A673 (cell line): Measurements from ENCODE around the gene NFKB1. TPM values are rescaled to one million over a fixed set of nuclear protein-coding genes. Genes with fewer than 3 reads are reported as not detected.
A peak's percentile ranks its signal among the peaks of the same experiment; 100 is the strongest.

Source experiments
- BruUV-seq: library from RNA; stranded (reverse); fragments of 400-500 nt; replicated peaks from 2 replicates; lab custom pipeline; 2021; lab: Mats Ljungman, UMichigan
- CTCF ChIA-PET: fragments of 300-600 bp; sonication (Branson Sonifier 250); formaldehyde crosslinking; loops from one replicate; lab custom pipeline; 2022; ENCODE audit warnings: antibody characterized with exemption; lab: Charles Lee
- POLR2A ChIA-PET: fragments of 300-600 bp; sonication (Branson Sonifier 250); formaldehyde crosslinking; loops from one replicate; lab custom pipeline; 2022; ENCODE audit warnings: antibody characterized with exemption; ENCODE audit not compliant: low non-redundant PET; lab: Charles Lee
- DNase-seq: peaks from one replicate; pipeline ENCODE4 v3.0.0-alpha.2; 2015; ENCODE audit warnings: low spot score
- H3K27ac ChIP-seq: fragments of 200-600 bp; sonication (generic); 2 replicates; pipeline ENCODE4 v1.5.1; 2016; ENCODE audit warnings: mixed run types, low read depth, mild to moderate bottlenecking, mixed read lengths, antibody characterized with exemption, low read length; ENCODE audit not compliant: poor library complexity, severe bottlenecking
- H3K27me3 ChIP-seq: fragments of 200-600 bp; sonication (generic); replicated peaks from 2 replicates; pipeline ENCODE4 v1.6.1; 2017; ENCODE audit warnings: mixed run types, low read depth, mild to moderate bottlenecking, mixed read lengths, antibody characterized with exemption, low read length; ENCODE audit not compliant: insufficient read depth, poor library complexity
- H3K36me3 ChIP-seq: fragments of 200-600 bp; sonication (generic); 2 replicates; pipeline ENCODE4 v1.6.1; 2016; ENCODE audit warnings: mixed run types, mild to moderate bottlenecking, mixed read lengths, antibody characterized with exemption, low read length; ENCODE audit not compliant: insufficient read depth, poor library complexity, severe bottlenecking
- H3K4me1 ChIP-seq: fragments of 200-600 bp; sonication (generic); 2 replicates; pipeline ENCODE4 v1.6.1; 2017; ENCODE audit warnings: mixed run types, mild to moderate bottlenecking, mixed read lengths, antibody characterized with exemption, low read length; ENCODE audit not compliant: insufficient read depth, poor library complexity, severe bottlenecking
- H3K4me3 ChIP-seq: fragments of 200-600 bp; sonication (generic); 2 replicates; pipeline ENCODE4 v1.5.1; 2016; ENCODE audit warnings: low read depth, mixed run types, mild to moderate bottlenecking, mixed read lengths, low read length; ENCODE audit not compliant: poor library complexity, severe bottlenecking
- H3K9me3 ChIP-seq: fragments of 200-600 bp; sonication (generic); 2 replicates; pipeline ENCODE4 v1.6.1; 2016; ENCODE audit warnings: mixed run types, low read depth, mild to moderate bottlenecking, mixed read lengths, antibody characterized with exemption, low read length; ENCODE audit not compliant: poor library complexity, severe bottlenecking
- CTCF ChIP-seq: fragments of 300-800, 200-600 bp; sonication (generic); conservative IDR thresholded peaks from 2 replicates; pipeline ENCODE4 v1.5.1; 2017; ENCODE audit warnings: low read depth, mild to moderate bottlenecking, antibody characterized with exemption, low read length, moderate library complexity, mixed read lengths
- EZH2 ChIP-seq: fragments of 200-600 bp; sonication (generic); IDR thresholded peaks from 2 replicates; pipeline ENCODE4 v1.6.1; 2017; ENCODE audit warnings: borderline replicate concordance, low read depth, mild to moderate bottlenecking, mixed read lengths, antibody characterized with exemption, low read length; ENCODE audit not compliant: poor library complexity, severe bottlenecking
- intact Hi-C: fragments of 100-400 bp; cut with micrococcal nuclease; formaldehyde crosslinking; loops from one replicate; pipeline ENCODE4 v1.10.0; 2022; ENCODE audit not compliant: unreplicated experiment
- total RNA-seq: library from RNA; stranded (reverse); gene quantifications from 2 replicates; pipeline ENCODE4 v1.2.3, GENCODE V29; 2021

NFKB1 gene
- total RNA-seq, 1 experiment from 2014 or later: 26.1 TPM

GRCh38 chr4:102625232-102625930, 124.2 kb downstream of the NFKB1 start:
- DNase-seq: peak; percentile 45
- intact Hi-C loops: loop anchor here (10.0 kb wide), 2 partner anchors 139 to 289 kb away; partner anchors contain the start of gene MANBA
- no peak overlapping the region for H3K27ac ChIP-seq
- TF ChIP-seq EZH2: no peak
- peak; percentile 33 for TF ChIP-seq CTCF
- peaks cover 7% of the 10 kb centered on the region for H3K4me1 ChIP-seq
- H3K9me3 ChIP-seq: no peaks in the 10 kb centered on the region
- ChIA-PET CTCF (interaction anchor here (0.6 to 0.7 kb wide), 2 partner anchors 9 to 179 kb away, joined by 3 to 4 read pairs; no protein-coding TSS in a partner anchor), POLR2A (no interaction called here)
- BruUV-seq: no TSS peak
- no peak overlapping the region for H3K4me3 ChIP-seq
- no peaks in the 10 kb centered on the region for H3K27me3 ChIP-seq
- no peaks in the 10 kb centered on the region for H3K36me3 ChIP-seq

GRCh38 chr4:102627831-102628523, 126.8 kb downstream of the NFKB1 start:
- no TSS peak for BruUV-seq
- H3K4me3 ChIP-seq: no peak overlapping the region
- no peak for TF ChIP-seq EZH2
- no peak for TF ChIP-seq CTCF
- H3K4me1 ChIP-seq: no peaks in the 10 kb centered on the region
- ChIA-PET POLR2A (no interaction called here), CTCF (no interaction called here)
- H3K27me3 ChIP-seq: no peaks in the 10 kb centered on the region
- no peak overlapping the region for H3K27ac ChIP-seq
- H3K9me3 ChIP-seq: no peaks in the 10 kb centered on the region
- no peak for DNase-seq
- intact Hi-C loops: loop anchor here (10.0 kb wide), 2 partner anchors 137 to 287 kb away; partner anchors contain the start of gene MANBA
- H3K36me3 ChIP-seq: no peaks in the 10 kb centered on the region

GRCh38 chr4:102629673-102630072, 128.5 kb downstream of the NFKB1 start:
- ChIA-PET POLR2A (no interaction called here), CTCF (no interaction called here)
- Histone ChIP-seq H3K4me1 (no peaks in the 10 kb centered on the region), H3K36me3 (no peaks in the 10 kb centered on the region), H3K9me3 (no peaks in the 10 kb centered on the region), H3K4me3 (no peak overlapping the region), H3K27me3 (no peaks in the 10 kb centered on the region), H3K27ac (no peak overlapping the region)
- intact Hi-C loops: loop anchor here (10.0 kb wide), 2 partner anchors 135 to 285 kb away; partner anchors contain the start of gene MANBA
- TF ChIP-seq EZH2 (no peak), CTCF (no peak)
- no TSS peak for BruUV-seq
- no peak for DNase-seq
